HepG2 (cell line): ENCODE results near the gene NPBWR2. TPM values are rescaled to one million over a fixed set of nuclear protein-coding genes. Genes with fewer than 3 reads are reported as not detected.

Experiments used
- DR1 ChIP-seq: sonication (generic); formaldehyde crosslinking; IDR thresholded peaks from 2 replicates; pipeline ENCODE4 v1.8.0; 2021; ENCODE audit warnings: mild to moderate bottlenecking, missing genetic modification reagents, inconsistent platforms
- HMG20B ChIP-seq: conservative IDR thresholded peaks from 2 replicates; pipeline ENCODE4 v1.6.1; 2016; ENCODE audit warnings: missing genetic modification reagents, missing compliant biosample characterization
- MYC ChIP-seq: sonication (generic); formaldehyde crosslinking; IDR thresholded peaks from 2 replicates; pipeline ENCODE4 v1.9.0; 2021; ENCODE audit warnings: missing genetic modification reagents, borderline replicate concordance
- RNF2 ChIP-seq: fragments of 450-650 bp; conservative IDR thresholded peaks from 2 replicates; pipeline ENCODE4 v1.6.1; 2016; ENCODE audit warnings: low read depth
- SOX13 ChIP-seq, 3 experiments: fragments of 450-650 bp in 1 of 3; sonication (generic) in 1 of 3; formaldehyde crosslinking in 1 of 3; IDR thresholded peaks in 2 of 3; conservative IDR thresholded peaks in 1 of 3; 2 replicates each; pipeline versions ENCODE4 v1.5.0 to v1.6.1; 2016 to 2020; ENCODE audit warnings: antibody characterized with exemption in 1 of 3, mild to moderate bottlenecking in 1 of 3, missing compliant biosample characterization in 1 of 3, missing genetic modification reagents in 1 of 3, moderate library complexity in 1 of 3
- TARDBP ChIP-seq: sonication (generic); formaldehyde crosslinking; IDR thresholded peaks from 2 replicates; pipeline ENCODE4 v1.8.0; 2022; ENCODE audit warnings: mild to moderate bottlenecking, missing genetic modification reagents
- ZNF562 ChIP-seq: sonication (generic); formaldehyde crosslinking; IDR thresholded peaks from 2 replicates; pipeline ENCODE4 v1.8.0; 2022; ENCODE audit warnings: missing genetic modification reagents, borderline replicate concordance
- polyA plus RNA-seq, 8 experiments: library from polyadenylated mRNA; depleted of rRNA in 3 of 8; stranded (reverse) in 7 of 8; unstranded in 1 of 8; fragments of >200 nt; fragmentation: Illumina TruSeq in 4 of 8; extraction: Trizol in 4 of 8; gene quantifications; 2 replicates each; pipeline versions ENCODE4 v1.2.1 to v1.2.3, GENCODE V29; 2011 to 2016; ENCODE audit warnings: low read depth in 4 of 8, missing spikeins in 1 of 8, mixed read lengths in 1 of 8; ENCODE audit not compliant: insufficient read depth in 1 of 8
- total RNA-seq, 5 experiments: library from RNA; depleted of rRNA; stranded (reverse); fragments of >200 nt; fragmentation: Illumina TruSeq; extraction: Trizol; gene quantifications; 2 replicates each; pipeline ENCODE4 v1.2.3, GENCODE V29; 2016; ENCODE audit warnings: low read depth in 1 of 5
- TF ChIP-seq, protein P1 (sequence below): sonication (generic); formaldehyde crosslinking; conservative IDR thresholded peaks from 2 replicates; pipeline ENCODE4 v1.4.0; 2020; ENCODE audit warnings: missing genetic modification reagents
- TF ChIP-seq, protein P2 (sequence below): sonication (generic); formaldehyde crosslinking; IDR thresholded peaks from 2 replicates; pipeline ENCODE4 v1.9.0; 2021; ENCODE audit warnings: missing genetic modification reagents, borderline replicate concordance
- TF ChIP-seq, protein P3 (sequence below): sonication (generic); formaldehyde crosslinking; IDR thresholded peaks from 2 replicates; pipeline ENCODE4 v1.4.0; 2020; ENCODE audit warnings: mild to moderate bottlenecking, missing genetic modification reagents
- TF ChIP-seq, protein P4 (sequence below): sonication (generic); formaldehyde crosslinking; IDR thresholded peaks from 2 replicates; pipeline ENCODE4 v1.9.0; 2021; ENCODE audit warnings: missing genetic modification reagents, borderline replicate concordance
- TF ChIP-seq, protein P5 (sequence below): sonication (generic); formaldehyde crosslinking; IDR thresholded peaks from 2 replicates; pipeline ENCODE4 v1.4.0; 2020; ENCODE audit warnings: missing genetic modification reagents

Gene NPBWR2
- total and polyA plus RNA-seq, 2 of the 13 experiments (the other 11 are each of a cell fraction or from before 2014, with no cell fraction given): not detected

DNA sequence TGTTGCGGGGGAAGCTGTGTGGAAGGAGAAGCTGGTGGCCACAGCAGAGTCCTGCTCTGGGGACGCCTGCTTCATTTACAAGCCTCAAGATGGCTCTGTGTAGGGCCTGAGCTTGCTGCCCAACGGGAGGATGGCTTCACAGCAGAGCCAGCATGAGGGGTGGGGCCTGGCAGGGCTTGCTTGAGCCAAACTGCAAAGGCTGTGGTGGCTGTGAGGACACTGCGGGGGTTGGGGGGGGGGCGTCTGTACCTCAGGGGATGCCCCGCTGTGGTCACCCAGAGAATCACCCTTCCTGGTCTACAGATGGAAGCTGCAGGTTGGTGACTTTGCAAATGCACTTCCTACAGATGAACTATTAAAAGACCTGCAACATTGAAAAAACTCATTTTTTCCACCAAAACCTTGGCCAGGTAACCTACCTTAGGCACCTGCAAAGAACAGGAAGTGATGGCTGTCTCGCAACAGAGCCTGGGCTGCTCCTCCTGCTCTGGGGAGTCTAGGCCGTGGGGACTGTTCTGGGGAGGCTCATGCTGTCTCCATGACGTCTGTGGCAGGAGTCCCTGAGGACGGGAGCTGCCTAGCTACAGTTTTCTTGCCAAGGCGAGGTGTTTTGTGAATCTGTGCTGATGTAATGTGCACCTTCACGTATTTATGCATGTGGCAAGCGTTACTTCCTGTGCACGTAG, 7.3 kb downstream of the NPBWR2 start (continued):
- TF ChIP-seq, protein P1, sequence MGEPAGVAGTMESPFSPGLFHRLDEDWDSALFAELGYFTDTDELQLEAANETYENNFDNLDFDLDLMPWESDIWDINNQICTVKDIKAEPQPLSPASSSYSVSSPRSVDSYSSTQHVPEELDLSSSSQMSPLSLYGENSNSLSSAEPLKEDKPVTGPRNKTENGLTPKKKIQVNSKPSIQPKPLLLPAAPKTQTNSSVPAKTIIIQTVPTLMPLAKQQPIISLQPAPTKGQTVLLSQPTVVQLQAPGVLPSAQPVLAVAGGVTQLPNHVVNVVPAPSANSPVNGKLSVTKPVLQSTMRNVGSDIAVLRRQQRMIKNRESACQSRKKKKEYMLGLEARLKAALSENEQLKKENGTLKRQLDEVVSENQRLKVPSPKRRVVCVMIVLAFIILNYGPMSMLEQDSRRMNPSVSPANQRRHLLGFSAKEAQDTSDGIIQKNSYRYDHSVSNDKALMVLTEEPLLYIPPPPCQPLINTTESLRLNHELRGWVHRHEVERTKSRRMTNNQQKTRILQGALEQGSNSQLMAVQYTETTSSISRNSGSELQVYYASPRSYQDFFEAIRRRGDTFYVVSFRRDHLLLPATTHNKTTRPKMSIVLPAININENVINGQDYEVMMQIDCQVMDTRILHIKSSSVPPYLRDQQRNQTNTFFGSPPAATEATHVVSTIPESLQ: no peak
- TF ChIP-seq SOX13 (IDR thresholded peaks at IDR 0.05) (no peak), SOX13 (CRISPR knock-in tag; conservative IDR thresholded peaks at IDR 0.05 in 1 of 2, IDR thresholded peaks at IDR 0.05 in 1 of 2) (no peak), TARDBP (CRISPR knock-in tag) (no peak), RNF2 (no peak), MYC (CRISPR knock-in tag) (no peak), ZNF562 (CRISPR knock-in tag) (no peak), HMG20B (CRISPR knock-in tag) (no peak), DR1 (CRISPR knock-in tag) (no peak)
- TF ChIP-seq, protein P2, sequence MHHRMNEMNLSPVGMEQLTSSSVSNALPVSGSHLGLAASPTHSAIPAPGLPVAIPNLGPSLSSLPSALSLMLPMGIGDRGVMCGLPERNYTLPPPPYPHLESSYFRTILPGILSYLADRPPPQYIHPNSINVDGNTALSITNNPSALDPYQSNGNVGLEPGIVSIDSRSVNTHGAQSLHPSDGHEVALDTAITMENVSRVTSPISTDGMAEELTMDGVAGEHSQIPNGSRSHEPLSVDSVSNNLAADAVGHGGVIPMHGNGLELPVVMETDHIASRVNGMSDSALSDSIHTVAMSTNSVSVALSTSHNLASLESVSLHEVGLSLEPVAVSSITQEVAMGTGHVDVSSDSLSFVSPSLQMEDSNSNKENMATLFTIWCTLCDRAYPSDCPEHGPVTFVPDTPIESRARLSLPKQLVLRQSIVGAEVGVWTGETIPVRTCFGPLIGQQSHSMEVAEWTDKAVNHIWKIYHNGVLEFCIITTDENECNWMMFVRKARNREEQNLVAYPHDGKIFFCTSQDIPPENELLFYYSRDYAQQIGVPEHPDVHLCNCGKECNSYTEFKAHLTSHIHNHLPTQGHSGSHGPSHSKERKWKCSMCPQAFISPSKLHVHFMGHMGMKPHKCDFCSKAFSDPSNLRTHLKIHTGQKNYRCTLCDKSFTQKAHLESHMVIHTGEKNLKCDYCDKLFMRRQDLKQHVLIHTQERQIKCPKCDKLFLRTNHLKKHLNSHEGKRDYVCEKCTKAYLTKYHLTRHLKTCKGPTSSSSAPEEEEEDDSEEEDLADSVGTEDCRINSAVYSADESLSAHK (CRISPR knock-in tag): no peak
- TF ChIP-seq, protein P3, sequence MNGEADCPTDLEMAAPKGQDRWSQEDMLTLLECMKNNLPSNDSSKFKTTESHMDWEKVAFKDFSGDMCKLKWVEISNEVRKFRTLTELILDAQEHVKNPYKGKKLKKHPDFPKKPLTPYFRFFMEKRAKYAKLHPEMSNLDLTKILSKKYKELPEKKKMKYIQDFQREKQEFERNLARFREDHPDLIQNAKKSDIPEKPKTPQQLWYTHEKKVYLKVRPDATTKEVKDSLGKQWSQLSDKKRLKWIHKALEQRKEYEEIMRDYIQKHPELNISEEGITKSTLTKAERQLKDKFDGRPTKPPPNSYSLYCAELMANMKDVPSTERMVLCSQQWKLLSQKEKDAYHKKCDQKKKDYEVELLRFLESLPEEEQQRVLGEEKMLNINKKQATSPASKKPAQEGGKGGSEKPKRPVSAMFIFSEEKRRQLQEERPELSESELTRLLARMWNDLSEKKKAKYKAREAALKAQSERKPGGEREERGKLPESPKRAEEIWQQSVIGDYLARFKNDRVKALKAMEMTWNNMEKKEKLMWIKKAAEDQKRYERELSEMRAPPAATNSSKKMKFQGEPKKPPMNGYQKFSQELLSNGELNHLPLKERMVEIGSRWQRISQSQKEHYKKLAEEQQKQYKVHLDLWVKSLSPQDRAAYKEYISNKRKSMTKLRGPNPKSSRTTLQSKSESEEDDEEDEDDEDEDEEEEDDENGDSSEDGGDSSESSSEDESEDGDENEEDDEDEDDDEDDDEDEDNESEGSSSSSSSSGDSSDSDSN: no peak
- TF ChIP-seq, protein P4, sequence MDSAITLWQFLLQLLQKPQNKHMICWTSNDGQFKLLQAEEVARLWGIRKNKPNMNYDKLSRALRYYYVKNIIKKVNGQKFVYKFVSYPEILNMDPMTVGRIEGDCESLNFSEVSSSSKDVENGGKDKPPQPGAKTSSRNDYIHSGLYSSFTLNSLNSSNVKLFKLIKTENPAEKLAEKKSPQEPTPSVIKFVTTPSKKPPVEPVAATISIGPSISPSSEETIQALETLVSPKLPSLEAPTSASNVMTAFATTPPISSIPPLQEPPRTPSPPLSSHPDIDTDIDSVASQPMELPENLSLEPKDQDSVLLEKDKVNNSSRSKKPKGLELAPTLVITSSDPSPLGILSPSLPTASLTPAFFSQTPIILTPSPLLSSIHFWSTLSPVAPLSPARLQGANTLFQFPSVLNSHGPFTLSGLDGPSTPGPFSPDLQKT (CRISPR knock-in tag): no peak
- TF ChIP-seq, protein P5, sequence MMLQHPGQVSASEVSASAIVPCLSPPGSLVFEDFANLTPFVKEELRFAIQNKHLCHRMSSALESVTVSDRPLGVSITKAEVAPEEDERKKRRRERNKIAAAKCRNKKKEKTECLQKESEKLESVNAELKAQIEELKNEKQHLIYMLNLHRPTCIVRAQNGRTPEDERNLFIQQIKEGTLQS (CRISPR knock-in tag): no peak
